Mucosa of descending colon (tissue), 3 donors: ENCODE results near the gene CAMK2N2. TPM values are rescaled to one million over a fixed set of nuclear protein-coding genes. Genes with fewer than 3 reads are reported as not detected.

ENCODE experiments used
- ATAC-seq: fragments of 200-7000 bp; cut with Tn5 transposase; one replicate; pipeline ENCODE4 v1.9.1; 2020; ENCODE audit warnings: mild to moderate bottlenecking, moderate library complexity
- DNase-seq, 3 donors: peaks; one replicate each; pipeline ENCODE4 v3.0.0-alpha.2; 2020
- H3K36me3 ChIP-seq: fragments of 200-600 bp; one replicate; pipeline ENCODE4 v1.8.0; 2021; ENCODE audit warnings: low read depth, mild to moderate bottlenecking
- H3K4me1 ChIP-seq: fragments of 200-600 bp; one replicate; pipeline ENCODE4 v1.8.0; 2021; ENCODE audit warnings: low read depth, mild to moderate bottlenecking
- H3K4me3 ChIP-seq: fragments of 200-600 bp; one replicate; pipeline ENCODE4 v1.8.0; 2021; ENCODE audit warnings: mild to moderate bottlenecking
- H3K9me3 ChIP-seq: fragments of 200-600 bp; one replicate; pipeline ENCODE4 v1.8.0; 2021; ENCODE audit warnings: mild to moderate bottlenecking
- intact Hi-C, 2 donors: fragments of 100-400 bp; cut with DNase I in 1 of 2; cut with micrococcal nuclease in 1 of 2; formaldehyde crosslinking; loops; one replicate each; pipeline versions ENCODE4 v1.11.0 to v1.11.1; 2022; cut with DNase I, micrococcal nuclease
- total RNA-seq, 3 donors: library from RNA; stranded (reverse); fragmentation: NEBNext Ultra II Directional in 2 of 3; extraction: Animal tissue kit (Norgen Biotek cat#: 25700) in 2 of 3; gene quantifications; one replicate each; pipeline versions ENCODE4 v1.2.1 to v1.2.4, GENCODE V29; 2021 to 2023
- TF ChIP-seq, protein P1 (sequence below): fragments of 200-600 bp; IDR thresholded peaks from one replicate; pipeline ENCODE4 v1.8.0; 2022; ENCODE audit warnings: antibody characterized with exemption, mild to moderate bottlenecking
- donor health status: DM: no; HTN: no; CAD: no; lungs with moderate emphysema.
- donor health status: DM: no; HTN: no; CAD: no.
- donor health status: DM: no; HTN: yes; CAD: no.

The CAMK2N2 gene
- total RNA-seq, 3 donors from 2014 or later = 0.95 TPM; not detected in 2

- DNase-seq (no peak), ATAC-seq (no peak)
- Histone ChIP-seq H3K4me3 (no peak overlapping the region), H3K9me3 (no peaks in the 10 kb centered on the region), H3K36me3 (no peaks in the 10 kb centered on the region), H3K4me1 (peaks cover under 1% of the 10 kb centered on the region)
- intact Hi-C loops = no loop called here
- TF ChIP-seq, protein P1, sequence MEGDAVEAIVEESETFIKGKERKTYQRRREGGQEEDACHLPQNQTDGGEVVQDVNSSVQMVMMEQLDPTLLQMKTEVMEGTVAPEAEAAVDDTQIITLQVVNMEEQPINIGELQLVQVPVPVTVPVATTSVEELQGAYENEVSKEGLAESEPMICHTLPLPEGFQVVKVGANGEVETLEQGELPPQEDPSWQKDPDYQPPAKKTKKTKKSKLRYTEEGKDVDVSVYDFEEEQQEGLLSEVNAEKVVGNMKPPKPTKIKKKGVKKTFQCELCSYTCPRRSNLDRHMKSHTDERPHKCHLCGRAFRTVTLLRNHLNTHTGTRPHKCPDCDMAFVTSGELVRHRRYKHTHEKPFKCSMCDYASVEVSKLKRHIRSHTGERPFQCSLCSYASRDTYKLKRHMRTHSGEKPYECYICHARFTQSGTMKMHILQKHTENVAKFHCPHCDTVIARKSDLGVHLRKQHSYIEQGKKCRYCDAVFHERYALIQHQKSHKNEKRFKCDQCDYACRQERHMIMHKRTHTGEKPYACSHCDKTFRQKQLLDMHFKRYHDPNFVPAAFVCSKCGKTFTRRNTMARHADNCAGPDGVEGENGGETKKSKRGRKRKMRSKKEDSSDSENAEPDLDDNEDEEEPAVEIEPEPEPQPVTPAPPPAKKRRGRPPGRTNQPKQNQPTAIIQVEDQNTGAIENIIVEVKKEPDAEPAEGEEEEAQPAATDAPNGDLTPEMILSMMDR = no peak
These were observed 30.5 kb upstream of the CAMK2N2 start for GRCh38 chr3:184291738-184292445.

- H3K36me3 ChIP-seq = no peaks in the 10 kb centered on the region
- H3K9me3 ChIP-seq = no peaks in the 10 kb centered on the region
- intact Hi-C loops = no loop called here
- no peak for DNase-seq
- no peaks in the 10 kb centered on the region for H3K4me1 ChIP-seq
- no peak overlapping the region for H3K4me3 ChIP-seq
- TF ChIP-seq, protein P1 = no peak
- no peak for ATAC-seq
These were observed 29.8 kb upstream of the CAMK2N2 start for GRCh38 chr3:184291044-184291737.

GRCh38 chr3:184290331-184290730 is 29.0 kb upstream of the CAMK2N2 start:
- TF ChIP-seq, protein P1 = no peak
- Histone ChIP-seq H3K4me3 (no peak overlapping the region), H3K36me3 (no peaks in the 10 kb centered on the region), H3K4me1 (no peaks in the 10 kb centered on the region), H3K9me3 (no peaks in the 10 kb centered on the region)
- DNase-seq (no peak), ATAC-seq (no peak)
- intact Hi-C loops = no loop called here

GRCh38 chr3:184289426-184289938 is 28.1 kb upstream of the CAMK2N2 start:
- no peaks in the 10 kb centered on the region for H3K9me3 ChIP-seq
- no peaks in the 10 kb centered on the region for H3K4me1 ChIP-seq
- no peak overlapping the region for H3K4me3 ChIP-seq
- no peaks in the 10 kb centered on the region for H3K36me3 ChIP-seq
- intact Hi-C loops = loop anchor here in 1 of 2 donors (10.0 kb wide), 1 partner anchor 395 kb away; no protein-coding TSS in a partner anchor
- peak; percentile 73 for ATAC-seq
- TF ChIP-seq, protein P1 = peak; percentile 28
- peak in 2 of 3 donors; percentile 56 to 73 for DNase-seq

DNA sequence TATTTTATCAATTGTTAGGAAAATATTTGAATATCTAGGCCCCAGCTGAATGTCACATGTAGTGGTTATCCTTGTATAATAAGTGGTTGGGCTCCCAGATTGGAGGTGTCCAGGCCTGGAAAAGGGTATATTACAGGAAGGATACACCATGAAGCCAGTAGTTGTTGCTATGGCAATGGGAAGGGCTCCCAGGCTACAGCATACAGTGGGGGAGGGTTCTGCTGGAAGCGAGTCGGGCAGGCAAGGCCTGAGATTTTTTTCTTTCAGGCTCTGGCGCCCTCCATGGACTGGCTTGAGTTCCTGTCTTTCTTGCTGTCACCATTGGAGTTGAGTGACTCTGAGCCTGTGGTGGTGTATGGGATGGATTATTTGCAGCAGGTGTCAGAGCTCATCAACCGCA is 23.3 kb upstream of the CAMK2N2 start:
- intact Hi-C loops = loop anchor here in 1 of 2 donors (10.0 kb wide), 1 partner anchor 390 kb away; no protein-coding TSS in a partner anchor
- TF ChIP-seq, protein P1 = no peak
- Histone ChIP-seq H3K36me3 (no peaks in the 10 kb centered on the region), H3K9me3 (no peaks in the 10 kb centered on the region), H3K4me1 (no peaks in the 10 kb centered on the region), H3K4me3 (no peak overlapping the region)
- ATAC-seq = peak; percentile 71
- peak in 1 of 3 donors; percentile 27 for DNase-seq
